Kidney glomerular epithelial cell (primary cell): ENCODE results near the gene ADAMTSL2.

Source experiments
- DNase-seq: peaks from one replicate; lab custom pipeline; 2025; lab: John Stamatoyannopoulos, UW

ADAMTSL2 gene

GRCh38 chr9:133606708-133607025 is 72.2 kb downstream of the ADAMTSL2 start:
- no peak for DNase-seq

- DNase-seq, result no peak
Observed at GRCh38 chr9:133607381-133607780, 72.9 kb downstream of the ADAMTSL2 start.

- no peak for DNase-seq
Observed at GRCh38 chr9:133607976-133608375, 73.5 kb downstream of the ADAMTSL2 start.

GRCh38 chr9:133608382-133608781 is 73.9 kb downstream of the ADAMTSL2 start:
- DNase-seq, result no peak

GRCh38 chr9:133608889-133609288 is 74.4 kb downstream of the ADAMTSL2 start:
- DNase-seq, result no peak

- DNase-seq, result no peak
Observed at GRCh38 chr9:133609311-133610098, 75.0 kb downstream of the ADAMTSL2 start, which contains the start of gene FAM163B. FAM163B (minus strand) TSS chr9:133609389; CDS start chr9:133580223, 29,166 bp downstream.

- DNase-seq, result no peak
Observed at GRCh38 chr9:133610845-133611244, 76.3 kb downstream of the ADAMTSL2 start.

- DNase-seq, result no peak
Observed at GRCh38 chr9:133612051-133612450, 77.5 kb downstream of the ADAMTSL2 start.

GRCh38 chr9:133612816-133613215 is 78.3 kb downstream of the ADAMTSL2 start:
- no peak for DNase-seq

- DNase-seq, result no peak
Observed at GRCh38 chr9:133613432-133613831, 78.9 kb downstream of the ADAMTSL2 start.

GRCh38 chr9:133614056-133614455 is 79.6 kb downstream of the ADAMTSL2 start:
- no peak for DNase-seq

GRCh38 chr9:133614678-133615077 is 80.2 kb downstream of the ADAMTSL2 start:
- no peak for DNase-seq

GRCh38 chr9:133615186-133615585 is 80.7 kb downstream of the ADAMTSL2 start:
- no peak for DNase-seq

- no peak for DNase-seq
Observed at GRCh38 chr9:133615606-133616188, 81.2 kb downstream of the ADAMTSL2 start.

GRCh38 chr9:133616643-133617405 is 82.3 kb downstream of the ADAMTSL2 start:
- no peak for DNase-seq

- DNase-seq, result no peak
Observed at GRCh38 chr9:133618726-133619125, 84.2 kb downstream of the ADAMTSL2 start.

GRCh38 chr9:133619791-133620190 is 85.3 kb downstream of the ADAMTSL2 start:
- no peak for DNase-seq

GRCh38 chr9:133621725-133622267 is 87.3 kb downstream of the ADAMTSL2 start:
- no peak for DNase-seq

- DNase-seq, result no peak
Observed at GRCh38 chr9:133622555-133622954, 88.1 kb downstream of the ADAMTSL2 start.
